Epithelial cell of proximal tubule (primary cell): ENCODE data around the gene SIGLEC14. TPM values are rescaled to one million over a fixed set of nuclear protein-coding genes. Genes with fewer than 3 reads are reported as not detected.
"Not testable (repeated sequence)": the region's sequence is repeated elsewhere in the genome, so short reads cannot be mapped to it uniquely, and the experiment has no call there.

Experiments
- DNase-seq: peaks from one replicate; pipeline ENCODE4 v3.0.0-alpha.2; 2011; ENCODE audit warnings: low read depth
- H3K4me3 ChIP-seq: 2 replicates; pipeline ENCODE4 v1.5.1; 2011; ENCODE audit warnings: low read depth, mild to moderate bottlenecking, low read length
- total RNA-seq: library from RNA; depleted of rRNA; stranded (reverse); fragments of >200 nt; gene quantifications from 2 replicates; pipeline ENCODE4 v1.2.3, GENCODE V29; 2015
- TF ChIP-seq, protein P1 (sequence below): conservative IDR thresholded peaks from 2 replicates; pipeline ENCODE4 v1.5.1; 2012; ENCODE audit warnings: low read depth, mild to moderate bottlenecking, low read length

Gene SIGLEC14
- total RNA-seq, 1 donor from 2014 or later: not detected

DNA sequence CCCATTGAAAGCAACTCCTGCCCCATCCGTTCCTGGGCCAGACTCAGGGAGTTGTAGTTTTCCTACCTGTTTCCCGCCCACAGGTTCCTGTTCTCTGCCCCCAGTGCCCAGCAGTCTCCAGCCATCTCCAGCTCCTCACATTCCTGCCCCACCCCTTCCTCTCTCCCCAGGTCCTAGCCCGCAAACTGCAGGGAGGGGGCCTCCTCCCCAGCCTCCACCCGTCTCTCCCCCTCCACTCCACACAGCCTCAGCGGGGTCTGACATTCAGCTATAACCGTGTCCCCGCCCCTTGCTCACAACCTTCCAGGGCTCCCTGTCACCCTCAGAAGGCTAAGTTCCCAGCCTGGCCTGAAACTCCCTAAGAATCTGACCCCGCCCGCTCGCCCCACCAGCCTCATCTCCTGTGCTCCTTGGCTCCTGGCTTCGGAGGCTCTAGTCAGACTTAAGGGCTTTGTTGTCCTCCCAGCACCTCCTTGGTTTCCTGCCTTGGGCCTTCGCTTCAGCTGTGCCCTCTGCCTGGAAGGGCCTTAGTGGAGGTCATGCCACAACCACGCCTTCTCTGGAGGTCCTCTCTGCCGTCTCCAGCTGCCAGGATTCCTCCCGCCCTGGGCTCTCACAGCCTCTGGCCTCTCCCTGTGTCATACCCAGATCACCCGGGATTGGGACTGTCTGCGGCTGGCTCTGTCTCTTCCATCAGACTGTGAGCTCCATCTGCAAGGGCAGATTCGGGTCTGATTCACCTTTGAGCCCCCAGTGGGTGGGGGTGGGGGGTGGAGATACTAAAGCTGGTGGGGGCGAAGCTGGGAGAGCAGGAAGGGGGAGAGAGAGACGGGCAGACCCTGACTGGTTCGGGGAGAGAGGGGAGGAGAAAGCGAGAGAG lies 41.4 kb upstream of the SIGLEC14 start:
- H3K4me3 ChIP-seq: peak overlapping the region; percentile 69
- no peak for DNase-seq
- TF ChIP-seq, protein P1, sequence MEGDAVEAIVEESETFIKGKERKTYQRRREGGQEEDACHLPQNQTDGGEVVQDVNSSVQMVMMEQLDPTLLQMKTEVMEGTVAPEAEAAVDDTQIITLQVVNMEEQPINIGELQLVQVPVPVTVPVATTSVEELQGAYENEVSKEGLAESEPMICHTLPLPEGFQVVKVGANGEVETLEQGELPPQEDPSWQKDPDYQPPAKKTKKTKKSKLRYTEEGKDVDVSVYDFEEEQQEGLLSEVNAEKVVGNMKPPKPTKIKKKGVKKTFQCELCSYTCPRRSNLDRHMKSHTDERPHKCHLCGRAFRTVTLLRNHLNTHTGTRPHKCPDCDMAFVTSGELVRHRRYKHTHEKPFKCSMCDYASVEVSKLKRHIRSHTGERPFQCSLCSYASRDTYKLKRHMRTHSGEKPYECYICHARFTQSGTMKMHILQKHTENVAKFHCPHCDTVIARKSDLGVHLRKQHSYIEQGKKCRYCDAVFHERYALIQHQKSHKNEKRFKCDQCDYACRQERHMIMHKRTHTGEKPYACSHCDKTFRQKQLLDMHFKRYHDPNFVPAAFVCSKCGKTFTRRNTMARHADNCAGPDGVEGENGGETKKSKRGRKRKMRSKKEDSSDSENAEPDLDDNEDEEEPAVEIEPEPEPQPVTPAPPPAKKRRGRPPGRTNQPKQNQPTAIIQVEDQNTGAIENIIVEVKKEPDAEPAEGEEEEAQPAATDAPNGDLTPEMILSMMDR: no peak

DNA sequence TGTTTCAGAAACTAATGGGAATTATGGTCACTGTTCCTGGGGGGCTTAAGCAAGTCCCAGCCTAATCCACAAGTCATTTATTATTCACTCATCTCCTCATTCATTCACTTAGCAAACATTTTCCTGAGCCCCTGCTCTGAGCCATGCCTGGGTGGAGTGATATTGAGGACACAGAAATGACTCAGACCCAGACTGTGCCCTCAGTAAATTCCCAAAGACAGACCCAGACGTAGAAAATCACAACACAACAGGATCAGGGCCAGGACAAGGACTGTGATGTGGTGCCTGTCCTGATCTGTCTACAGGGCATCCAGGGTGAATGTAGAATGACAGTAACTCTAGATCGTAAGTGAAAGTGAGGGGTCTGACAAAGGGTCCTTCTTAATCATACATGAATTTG lies 39.5 kb upstream of the SIGLEC14 start:
- DNase-seq: no peak
- TF ChIP-seq, protein P1: no peak
- H3K4me3 ChIP-seq: no peak overlapping the region

DNA sequence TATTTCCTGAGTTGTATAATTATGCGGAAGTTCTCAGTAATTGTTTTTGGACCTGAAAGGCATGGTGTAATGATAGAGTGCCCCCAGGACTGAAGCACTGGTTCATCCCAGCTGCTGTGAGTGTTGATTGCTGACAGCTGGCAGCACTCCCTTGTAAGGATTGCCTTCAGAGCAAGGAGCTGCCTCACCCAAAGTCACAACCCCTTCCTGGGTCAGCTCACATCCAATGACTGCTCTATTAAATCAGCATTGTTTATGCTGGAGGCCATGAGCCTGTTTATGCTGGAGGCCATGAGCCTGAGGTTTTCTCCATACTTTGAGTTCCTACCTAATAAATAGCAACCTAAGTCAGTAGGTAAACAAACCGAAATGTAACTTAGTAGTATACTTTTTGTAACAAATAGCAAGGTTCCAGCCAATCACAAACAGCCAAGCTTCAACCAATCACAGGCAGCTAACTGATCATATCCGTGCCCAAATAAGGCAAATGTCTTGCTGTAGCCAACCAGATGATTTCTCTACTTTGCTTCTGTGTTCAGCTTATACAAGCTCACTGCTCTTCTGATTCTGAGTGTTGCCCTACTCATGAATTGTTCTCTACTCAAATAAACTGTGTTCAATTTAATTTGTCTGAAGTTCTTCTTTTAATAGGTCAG lies 34.8 kb upstream of the SIGLEC14 start:
- no peak overlapping the region for H3K4me3 ChIP-seq
- DNase-seq: no peak
- TF ChIP-seq, protein P1: no peak

DNA sequence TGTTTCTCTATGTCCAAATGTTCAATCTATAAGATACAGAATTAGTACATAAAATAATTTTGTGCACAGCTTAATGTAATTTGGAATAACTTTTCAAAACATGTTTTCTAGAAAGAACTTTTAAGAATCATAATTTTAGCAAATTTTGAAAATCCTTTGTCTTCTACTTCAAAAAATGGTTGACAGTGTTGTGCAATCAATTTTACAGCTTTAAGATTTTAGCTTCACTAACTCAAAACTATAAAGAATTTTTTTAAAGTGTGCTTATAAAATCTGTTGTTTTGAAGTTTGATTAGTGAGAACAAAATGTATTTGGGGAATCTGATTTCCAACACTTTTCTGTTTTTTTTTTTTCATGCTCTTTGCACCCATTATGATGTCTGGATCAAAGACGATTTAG lies 33.8 kb upstream of the SIGLEC14 start:
- DNase-seq: no peak
- TF ChIP-seq, protein P1: no peak
- no peak overlapping the region for H3K4me3 ChIP-seq

DNA sequence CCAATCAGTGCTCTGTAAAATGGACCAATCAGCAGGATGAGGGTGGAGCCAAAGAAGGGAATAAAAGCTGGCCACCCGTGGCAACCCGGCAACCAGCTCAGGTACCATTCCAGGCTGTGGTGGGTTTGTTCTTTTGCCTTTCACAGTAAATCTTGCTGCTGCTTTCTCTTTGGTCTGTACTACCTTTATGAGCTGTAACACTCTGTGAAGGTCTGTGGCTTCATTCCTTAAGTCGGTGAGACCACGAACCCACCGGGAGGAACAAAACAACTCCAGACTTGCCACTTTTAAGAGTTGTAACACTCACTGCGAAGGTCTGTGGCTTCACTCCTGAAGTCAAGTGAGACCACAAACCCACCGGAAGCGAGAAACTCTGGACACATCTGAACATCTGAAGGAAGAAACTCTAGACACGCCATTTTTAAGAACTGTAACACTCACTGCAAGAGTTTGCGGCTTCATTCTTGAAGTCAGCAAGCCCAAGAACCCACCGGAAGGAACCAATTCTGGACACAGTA lies 30.0 kb upstream of the SIGLEC14 start:
- no peak overlapping the region for H3K4me3 ChIP-seq
- DNase-seq: no peak
- TF ChIP-seq, protein P1: no peak

DNA sequence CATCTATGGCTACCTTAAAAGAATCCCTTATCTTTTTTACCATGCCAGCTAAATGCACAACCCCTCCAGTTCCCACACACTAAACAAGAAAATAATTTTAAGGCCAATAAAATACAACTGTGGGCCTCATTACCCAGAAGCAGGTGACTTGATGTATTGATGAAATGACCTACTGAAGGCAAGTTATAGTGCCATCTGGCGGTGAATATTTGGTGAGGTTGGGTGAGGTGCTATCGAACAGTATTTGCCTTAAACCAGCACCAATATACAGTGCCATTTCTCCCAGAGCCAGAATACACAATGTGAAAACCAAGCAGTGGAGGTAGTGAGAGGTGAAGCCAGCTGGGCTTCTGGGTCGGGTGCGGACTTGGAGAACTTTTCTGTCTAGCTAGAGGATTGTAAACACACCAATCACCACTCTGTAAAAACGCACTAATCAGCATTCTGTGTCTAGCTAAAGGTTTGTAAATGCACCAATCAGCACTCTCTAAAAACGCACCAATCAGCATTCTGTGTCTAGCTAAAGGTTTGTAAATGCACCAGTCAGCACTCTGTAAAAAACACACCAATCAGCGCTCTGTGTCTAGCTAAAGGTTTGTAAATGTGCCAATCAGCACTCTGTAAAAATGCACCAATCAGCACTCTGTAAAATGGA lies 29.4 kb upstream of the SIGLEC14 start:
- H3K4me3 ChIP-seq, DNase-seq: not testable (repeated sequence)
- TF ChIP-seq, protein P1: peak; percentile 59
